ENCODE results near the gene FMNL2. TPM values are rescaled to one million over a fixed set of nuclear protein-coding genes. Genes with fewer than 3 reads are reported as not detected.

Gene FMNL2
- total and polyA plus RNA-seq, 2 of the 4 experiments (the other 2 are of a cell fraction): 10.9 to 11.4 TPM

- Histone ChIP-seq H3K18ac (ENCODE audit: low read depth, low read length) (no peak overlapping the region), H3K27me3 (ENCODE audit: control insufficient read depth, insufficient read depth, low read length) (no peaks in the 10 kb centered on the region), H3K23ac (ENCODE audit: low read depth, low read length) (no peak overlapping the region), H3K9ac (ENCODE audit: low read depth, low read length) (no peak overlapping the region), H3K27ac (ENCODE audit: insufficient read depth, low read length) (no peak overlapping the region), H2BK20ac (ENCODE audit: low read depth, low read length) (no peak overlapping the region), H2BK15ac (ENCODE audit: low read depth, low read length) (no peak overlapping the region), H3K9me3 (ENCODE audit: control insufficient read depth, insufficient read depth, low read length) (no peaks in the 10 kb centered on the region), H2AK9ac (replicated peaks; ENCODE audit: low read depth, low read length, poor library complexity) (no peak overlapping the region), H3K9me1 (ENCODE audit: insufficient read depth, low read length) (peaks cover 4% of the 10 kb centered on the region; the same call in 1 of the 2 replicates), H4K20me1 (ENCODE audit: insufficient read depth, low read length) (no peaks in the 10 kb centered on the region), H2AFZ (replicated peaks; ENCODE audit: low read length, poor library complexity) (no peak overlapping the region), H3K4me2 (ENCODE audit: low read depth, low read length) (no peak overlapping the region), H3K14ac (replicated peaks; ENCODE audit: low read depth, low read length) (no peak overlapping the region), H2BK120ac (ENCODE audit: low read depth, low read length) (no peak overlapping the region), H4K91ac (ENCODE audit: insufficient read depth, low read depth, low read length) (no peak overlapping the region), H3K4me3 (ENCODE audit: insufficient read depth, low read depth, low read length) (no peak overlapping the region), H3K4me1 (ENCODE audit: control insufficient read depth, insufficient read depth, low read length) (no peaks in the 10 kb centered on the region), H4K8ac (ENCODE audit: low read depth in 2 of 2, low read length in 2 of 2) (no peak overlapping the region), H2AK5ac (ENCODE audit: low read depth, low read length) (no peak overlapping the region), H4K5ac (ENCODE audit: low read depth, low read length) (no peak overlapping the region), H3K36me3 (ENCODE audit: control insufficient read depth, insufficient read depth, low read length) (peaks cover 13% of the 10 kb centered on the region), H3K56ac (ENCODE audit: extremely low read depth, insufficient read depth, low read length) (no peak overlapping the region), H2BK5ac (ENCODE audit: low read depth, low read length, poor library complexity, severe bottlenecking) (no peak overlapping the region), H3K4ac (ENCODE audit: low read depth, low read length) (no peak overlapping the region), H3K79me1 (ENCODE audit: low read depth in 1 of 2, low read length in 2 of 2) (peaks cover 7 to 11% of the 10 kb centered on the region in 2 experiments; a peak in 3 of 4 replicates)
- intact Hi-C loops (cut with micrococcal nuclease): no loop called here
- no CpG with 5 or more reads among the region's 2 CpGs for WGBS, 2 experiments (ENCODE audit: extremely low coverage in 2 of 2, insufficient read length in 1 of 2)
- DNase-seq (no peak), ATAC-seq (ENCODE audit: low read depth) (no peak)
- ChIA-PET CTCF (no interaction called here), POLR2A (ENCODE audit: unreplicated experiment) (no interaction called here)
- dilution Hi-C loops (cut with HindIII; ENCODE audit: low sequenced_read_pairs, unreplicated experiment): no loop called here
- TF ChIP-seq BHLHE40 (IDR thresholded peaks at IDR 0.05; ENCODE audit: low read depth, low read length) (no peak), POLR2A (IDR thresholded peaks at IDR 0.05; ENCODE audit: low read depth, low read length) (no peak)
- in situ Hi-C loops (cut with MboI; ENCODE audit: low sequenced_read_pairs): no loop called here
- BruUV-seq (replicated peaks): no TSS peak
These were observed 343.8 kb downstream of the FMNL2 start for GRCh38 chr2:152678808-152679207.

Measured in IMR-90 (cell line).